Amniotic epithelial cell (primary cell): ENCODE measurements around the gene HECTD2.
"Not testable (repeated sequence)": the region's sequence is repeated elsewhere in the genome, so short reads cannot be mapped to it uniquely, and the experiment has no call there.

Source experiments
- DNase-seq: peaks from one replicate; pipeline ENCODE4 v3.0.0-alpha.2; 2010; ENCODE audit warnings: low read depth

The HECTD2 gene

GRCh38 chr10:91472911-91473310 is 62.8 kb downstream of the HECTD2 start:
- DNase-seq: no peak

GRCh38 chr10:91474009-91474408 is 63.9 kb downstream of the HECTD2 start:
- no peak for DNase-seq

- DNase-seq: no peak
Observed at GRCh38 chr10:91477236-91477635, 67.1 kb downstream of the HECTD2 start.

GRCh38 chr10:91479583-91479982 is 69.4 kb downstream of the HECTD2 start:
- DNase-seq: no peak

GRCh38 chr10:91487911-91488582 is 77.9 kb downstream of the HECTD2 start:
- no peak for DNase-seq

- DNase-seq: peak; percentile 62
Observed at GRCh38 chr10:91493313-91493712, 83.2 kb downstream of the HECTD2 start.

GRCh38 chr10:91495402-91495801 is 85.3 kb downstream of the HECTD2 start:
- no peak for DNase-seq

GRCh38 chr10:91496016-91496415 is 85.9 kb downstream of the HECTD2 start:
- no peak for DNase-seq

GRCh38 chr10:91511549-91512330 is 101.6 kb downstream of the HECTD2 start:
- peak; percentile 93 for DNase-seq

GRCh38 chr10:91512458-91512857 is 102.3 kb downstream of the HECTD2 start:
- DNase-seq: no peak

- DNase-seq: no peak
Observed at GRCh38 chr10:91513598-91514424, 103.7 kb downstream of the HECTD2 start.

GRCh38 chr10:91514787-91515186 is 104.6 kb downstream of the HECTD2 start:
- no peak for DNase-seq

GRCh38 chr10:91517394-91517793 is 107.2 kb downstream of the HECTD2 start:
- DNase-seq: no peak

GRCh38 chr10:91519899-91520514 is 109.9 kb downstream of the HECTD2 start:
- DNase-seq: no peak

GRCh38 chr10:91520661-91521060 is 110.5 kb downstream of the HECTD2 start:
- DNase-seq: peak; percentile 58

- peak; percentile 47 for DNase-seq
Observed at GRCh38 chr10:91521439-91521838, 111.3 kb downstream of the HECTD2 start.

GRCh38 chr10:91525896-91526712 is 116.0 kb downstream of the HECTD2 start:
- peak; percentile 46 for DNase-seq

GRCh38 chr10:91528080-91528479 is 117.9 kb downstream of the HECTD2 start:
- DNase-seq: no peak

GRCh38 chr10:91528768-91529167 is 118.6 kb downstream of the HECTD2 start:
- DNase-seq: no peak

- DNase-seq: not testable (repeated sequence)
Observed at GRCh38 chr10:91534789-91535188, 124.6 kb downstream of the HECTD2 start.

- no peak for DNase-seq
Observed at GRCh38 chr10:91536111-91536510, 126.0 kb downstream of the HECTD2 start.
